Limb (tissue), 2 donors: ENCODE measurements around the gene STRIP1.

Source experiments
- DNase-seq, 2 donors: peaks; one replicate each; pipeline ENCODE4 v3.0.0-alpha.2; 2016; ENCODE audit errors: extremely low spot score in 2 of 2

The STRIP1 gene, protein sequence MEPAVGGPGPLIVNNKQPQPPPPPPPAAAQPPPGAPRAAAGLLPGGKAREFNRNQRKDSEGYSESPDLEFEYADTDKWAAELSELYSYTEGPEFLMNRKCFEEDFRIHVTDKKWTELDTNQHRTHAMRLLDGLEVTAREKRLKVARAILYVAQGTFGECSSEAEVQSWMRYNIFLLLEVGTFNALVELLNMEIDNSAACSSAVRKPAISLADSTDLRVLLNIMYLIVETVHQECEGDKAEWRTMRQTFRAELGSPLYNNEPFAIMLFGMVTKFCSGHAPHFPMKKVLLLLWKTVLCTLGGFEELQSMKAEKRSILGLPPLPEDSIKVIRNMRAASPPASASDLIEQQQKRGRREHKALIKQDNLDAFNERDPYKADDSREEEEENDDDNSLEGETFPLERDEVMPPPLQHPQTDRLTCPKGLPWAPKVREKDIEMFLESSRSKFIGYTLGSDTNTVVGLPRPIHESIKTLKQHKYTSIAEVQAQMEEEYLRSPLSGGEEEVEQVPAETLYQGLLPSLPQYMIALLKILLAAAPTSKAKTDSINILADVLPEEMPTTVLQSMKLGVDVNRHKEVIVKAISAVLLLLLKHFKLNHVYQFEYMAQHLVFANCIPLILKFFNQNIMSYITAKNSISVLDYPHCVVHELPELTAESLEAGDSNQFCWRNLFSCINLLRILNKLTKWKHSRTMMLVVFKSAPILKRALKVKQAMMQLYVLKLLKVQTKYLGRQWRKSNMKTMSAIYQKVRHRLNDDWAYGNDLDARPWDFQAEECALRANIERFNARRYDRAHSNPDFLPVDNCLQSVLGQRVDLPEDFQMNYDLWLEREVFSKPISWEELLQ

DNA sequence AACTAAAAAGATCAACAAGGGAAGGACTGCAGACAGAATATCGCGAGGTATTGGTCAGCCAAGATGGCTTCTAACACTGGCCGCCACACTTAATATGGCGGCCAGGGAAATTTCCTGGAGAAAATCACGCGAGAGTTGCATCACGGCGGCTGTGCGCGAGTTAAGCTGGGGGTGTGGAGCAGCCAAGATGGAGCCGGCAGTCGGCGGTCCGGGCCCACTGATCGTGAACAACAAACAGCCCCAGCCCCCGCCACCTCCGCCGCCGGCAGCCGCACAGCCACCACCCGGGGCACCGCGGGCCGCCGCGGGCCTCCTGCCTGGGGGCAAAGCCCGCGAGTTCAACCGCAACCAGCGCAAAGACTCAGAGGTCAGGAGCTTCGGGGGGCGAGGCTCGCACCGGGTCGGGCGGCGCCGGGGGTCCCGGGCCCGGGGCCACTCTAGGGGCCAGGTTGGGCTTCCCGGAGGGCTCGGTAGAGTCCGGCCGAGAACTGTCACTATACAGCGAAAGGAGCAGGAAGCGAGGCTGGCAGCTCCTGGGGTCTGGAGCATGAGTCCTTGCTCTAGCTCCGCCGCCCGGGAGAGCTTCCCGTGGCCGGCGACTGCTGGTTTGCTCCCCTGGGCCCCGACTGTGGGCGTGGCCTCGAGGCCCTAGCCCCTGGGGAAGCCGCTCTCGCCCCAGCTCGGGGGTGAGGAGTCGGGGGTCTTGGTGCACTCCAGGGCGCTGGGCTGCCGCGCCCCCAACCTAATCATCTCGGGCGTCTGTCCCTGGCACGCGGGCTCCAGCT lies at the start of gene STRIP1:
Gene STRIP1 (plus strand): TSS at position 174 of the 785 bp plus-strand sequence. CDS start 14 bp downstream, at position 188.
- DNase-seq = peak; percentile 95 to 97

DNA sequence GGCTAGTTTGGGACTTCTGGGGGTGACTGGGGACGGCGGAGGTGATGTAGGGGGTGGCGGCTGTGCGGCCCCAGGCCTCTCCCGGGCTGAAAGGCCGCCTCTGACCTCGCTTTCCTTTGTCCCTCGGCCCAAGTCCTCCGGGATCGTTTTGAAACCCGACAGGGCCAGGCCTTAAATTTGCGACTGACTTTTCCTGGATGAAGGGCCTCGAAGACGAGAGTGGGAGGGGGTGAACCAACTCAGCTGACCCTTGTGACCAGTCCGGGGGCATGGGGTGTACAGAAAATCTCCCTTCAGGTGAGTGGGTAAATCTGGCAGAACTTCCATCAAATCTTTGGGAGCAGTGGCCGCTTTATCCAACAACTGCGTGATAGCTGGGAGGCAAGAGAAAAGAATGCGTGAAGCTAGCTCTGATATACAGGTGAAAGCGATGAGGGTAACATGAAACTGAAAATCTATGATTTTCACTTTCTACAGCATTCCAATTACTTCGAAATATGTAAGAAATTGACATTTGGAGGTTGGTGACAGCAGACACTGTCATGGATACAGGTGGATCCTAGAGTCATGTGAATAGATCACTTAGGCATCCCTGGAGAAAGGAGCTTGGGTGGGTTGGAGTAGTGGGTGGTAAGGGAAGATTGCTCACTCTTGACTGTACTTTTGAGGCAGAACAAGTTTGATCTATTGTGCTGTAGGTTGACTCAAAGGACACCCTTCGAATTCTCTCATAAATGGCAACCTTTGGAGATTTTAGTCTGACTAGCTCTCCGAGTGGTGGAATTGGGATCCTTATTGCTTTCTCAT lies 49.0 kb upstream of the STRIP1 start:
- DNase-seq = no peak

DNA sequence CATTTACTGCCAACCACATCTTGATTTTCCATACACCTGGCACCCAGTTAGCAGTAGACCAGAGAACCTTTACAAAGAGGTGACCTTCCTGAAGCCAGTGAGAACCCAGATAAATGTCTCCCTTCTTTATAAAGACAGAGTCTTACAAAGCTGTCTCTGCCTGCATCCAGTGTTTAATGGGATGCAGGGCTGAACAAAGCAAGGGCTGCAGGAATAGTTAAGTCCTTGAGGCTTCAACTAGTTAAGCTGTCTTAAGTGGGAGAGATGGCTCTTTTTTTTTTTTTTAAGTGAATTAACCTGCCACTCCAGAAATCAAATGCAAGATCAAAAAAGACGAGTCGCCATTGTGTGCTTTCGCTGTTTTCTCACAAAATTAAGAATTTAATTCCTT lies 48.4 kb upstream of the STRIP1 start:
- no peak for DNase-seq

DNA sequence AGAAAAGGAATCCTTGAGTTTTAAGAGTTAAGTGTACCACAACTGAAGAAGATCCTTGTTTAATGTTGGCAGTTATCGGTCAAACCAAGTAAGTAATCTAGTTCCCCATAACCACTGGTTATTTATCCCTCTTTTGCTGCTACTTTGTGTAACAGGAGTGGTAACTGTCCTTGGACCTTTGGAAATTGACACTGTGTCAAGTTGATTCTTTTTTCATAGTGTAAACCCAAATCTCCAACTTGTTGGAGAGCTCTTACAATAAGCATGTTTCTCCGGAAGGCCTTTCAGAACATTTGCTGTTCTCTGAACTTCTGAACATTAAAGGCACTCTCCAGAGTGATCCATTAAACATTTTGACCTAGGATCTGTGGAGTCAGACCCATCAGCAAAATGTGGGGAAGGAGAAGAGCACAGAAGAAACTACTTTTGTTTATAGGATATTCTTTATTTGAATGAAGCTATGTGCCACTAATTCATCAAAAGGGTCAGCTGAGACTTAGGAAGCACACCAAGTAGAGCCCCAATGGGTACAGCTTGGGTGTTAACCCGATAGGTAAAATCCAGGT lies 46.0 kb upstream of the STRIP1 start:
- DNase-seq = no peak

DNA sequence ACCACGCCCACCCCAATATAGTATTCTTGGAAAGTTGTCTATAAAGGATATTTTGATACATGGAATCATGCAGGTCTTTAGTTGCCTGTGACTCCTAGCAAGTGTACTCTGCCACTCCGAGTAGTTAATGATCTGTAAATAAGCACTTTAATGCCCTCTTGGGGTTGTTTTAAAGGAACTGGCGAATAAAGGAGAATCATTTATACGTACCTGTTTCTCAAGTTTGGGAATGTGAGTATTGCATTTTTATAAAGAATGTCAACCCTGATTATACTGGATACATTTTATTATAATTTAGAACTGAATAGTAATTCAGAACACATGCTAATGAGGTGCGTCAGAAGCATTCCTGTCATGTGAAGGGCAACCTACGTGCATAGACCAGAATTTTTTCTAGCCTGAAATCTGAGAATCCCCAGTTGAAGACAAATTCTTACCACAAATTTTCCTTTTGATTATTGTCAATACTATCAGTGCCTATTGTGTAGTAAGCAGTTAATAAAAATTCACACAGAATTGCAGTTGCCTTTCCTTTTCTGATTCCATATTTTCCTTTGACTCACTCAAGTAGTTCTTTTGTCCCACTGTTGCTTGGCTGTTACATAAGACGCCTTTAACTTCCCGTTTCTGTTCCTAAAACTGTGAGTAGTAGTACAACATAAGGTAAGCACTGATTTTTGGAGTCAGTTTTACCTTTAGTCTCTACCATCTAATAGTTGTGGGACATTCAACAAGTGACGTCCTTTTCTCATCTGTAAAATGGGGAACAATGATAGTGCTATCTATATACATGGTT lies 44.7 kb upstream of the STRIP1 start:
- no peak for DNase-seq

DNA sequence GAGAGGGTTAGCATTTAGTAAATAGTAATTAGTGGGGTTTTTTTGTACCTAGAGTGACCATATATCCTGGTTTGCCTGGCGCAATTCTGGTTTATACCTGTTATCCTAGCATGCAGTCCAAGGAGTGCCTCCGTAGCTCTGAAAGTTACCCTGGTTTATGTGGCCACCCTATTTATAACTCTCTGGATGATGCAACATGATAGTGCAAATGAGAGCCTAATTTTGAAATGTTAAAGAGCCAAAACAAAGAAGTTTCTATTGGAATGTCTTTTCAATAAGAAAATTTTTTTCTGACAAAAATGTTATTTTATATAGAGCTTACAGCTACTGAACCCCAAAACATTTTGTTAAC lies 44.1 kb upstream of the STRIP1 start:
- DNase-seq = no peak

DNA sequence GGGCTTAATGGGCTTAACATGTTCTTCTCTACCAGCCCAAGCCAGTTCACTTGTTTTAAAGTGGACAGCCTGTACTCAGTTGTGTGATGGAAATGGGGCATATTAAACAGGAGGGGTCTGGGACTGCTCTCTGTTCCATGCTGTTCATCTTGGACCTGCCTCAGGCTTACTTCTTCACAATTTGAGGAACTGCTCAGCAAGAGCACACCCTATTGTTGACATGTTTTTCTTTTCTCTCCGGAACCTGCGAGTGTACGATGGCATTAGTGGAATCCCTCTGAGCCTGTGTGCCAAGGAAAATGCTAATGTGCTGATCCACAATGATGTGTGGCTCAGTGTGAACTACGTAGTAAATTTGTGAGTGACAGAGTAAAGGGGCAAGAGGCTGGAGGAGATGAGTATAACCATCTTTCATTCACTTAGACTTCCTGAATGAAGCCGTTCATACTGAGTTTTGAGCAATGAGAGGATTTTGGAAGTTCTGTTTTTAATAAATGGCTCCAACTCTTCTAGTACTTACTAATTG lies 43.0 kb upstream of the STRIP1 start:
- no peak for DNase-seq

DNA sequence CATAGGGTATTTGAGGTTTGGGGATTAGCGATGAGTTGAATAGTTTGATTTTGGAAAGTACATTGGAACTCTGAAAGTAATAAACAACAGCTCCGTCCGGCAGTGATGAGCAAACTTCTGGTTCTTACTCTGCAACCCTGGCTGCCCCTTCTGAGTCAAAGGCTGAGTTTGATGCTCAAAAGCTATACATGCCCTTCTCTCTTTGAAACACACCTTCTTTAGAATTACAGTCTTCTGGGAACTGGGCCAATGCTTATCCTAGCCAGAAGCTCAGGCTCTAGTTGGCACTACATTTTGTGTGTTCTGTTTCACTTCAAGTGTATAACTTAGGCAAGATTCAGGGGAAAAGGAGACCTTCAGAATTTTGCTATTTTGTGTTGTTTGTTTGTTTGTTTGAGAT lies 40.5 kb upstream of the STRIP1 start:
- no peak for DNase-seq

DNA sequence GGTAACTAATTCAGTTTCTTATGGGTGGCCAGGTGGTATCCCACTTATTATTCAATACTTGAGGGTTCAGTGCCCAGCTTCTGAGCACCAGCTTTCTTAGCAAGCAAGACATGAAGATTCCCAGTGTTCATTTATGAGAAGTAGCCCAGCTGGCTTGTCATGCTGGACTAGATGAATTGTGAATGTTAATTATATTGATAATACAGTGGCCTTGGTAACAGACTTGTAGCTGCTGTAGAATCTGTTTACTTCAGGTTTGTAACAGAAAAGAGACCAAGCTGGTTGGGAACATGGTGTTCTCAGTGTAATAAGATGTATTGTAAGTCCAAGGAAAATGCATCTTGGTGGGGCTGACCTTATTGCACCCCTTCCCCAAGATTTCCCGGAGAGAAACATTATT lies 39.8 kb upstream of the STRIP1 start:
- no peak for DNase-seq

DNA sequence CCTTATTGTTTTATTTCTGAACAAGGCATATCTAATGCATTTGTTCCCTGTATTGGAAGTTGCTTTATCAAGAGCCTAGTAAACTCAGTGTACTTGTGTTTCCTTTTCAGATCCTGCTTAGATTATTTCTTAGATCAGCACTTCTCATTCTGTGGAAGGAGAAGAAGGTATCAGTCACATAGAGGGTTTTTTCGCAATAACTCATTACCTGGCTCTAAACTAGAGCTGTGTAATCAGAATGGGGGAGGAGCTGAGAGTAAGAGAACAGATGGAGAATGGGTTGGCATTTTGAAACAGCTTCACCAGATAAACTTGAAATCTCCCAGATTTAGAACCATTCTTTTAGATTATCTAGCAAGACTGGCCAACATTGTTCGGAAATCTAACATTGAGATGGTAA lies 38.9 kb upstream of the STRIP1 start:
- no peak for DNase-seq

DNA sequence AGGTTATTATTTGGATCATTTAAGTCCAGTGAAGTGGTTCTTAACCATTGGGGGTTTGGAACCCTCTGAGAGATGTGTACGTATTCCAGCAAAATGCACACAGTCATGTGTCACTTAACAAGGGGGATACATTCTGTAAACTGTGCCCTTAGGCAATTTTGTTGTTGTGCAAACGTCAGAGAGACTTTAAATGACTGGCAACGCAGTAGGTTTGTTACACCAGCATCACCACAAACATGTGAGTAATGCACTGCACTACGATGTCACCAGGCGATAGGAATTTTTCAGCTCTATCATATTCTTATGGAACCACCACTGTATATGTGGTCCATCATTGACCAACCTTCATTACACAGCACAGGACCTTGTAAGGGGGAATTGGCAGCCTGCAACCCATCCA lies 37.9 kb upstream of the STRIP1 start:
- DNase-seq = no peak

DNA sequence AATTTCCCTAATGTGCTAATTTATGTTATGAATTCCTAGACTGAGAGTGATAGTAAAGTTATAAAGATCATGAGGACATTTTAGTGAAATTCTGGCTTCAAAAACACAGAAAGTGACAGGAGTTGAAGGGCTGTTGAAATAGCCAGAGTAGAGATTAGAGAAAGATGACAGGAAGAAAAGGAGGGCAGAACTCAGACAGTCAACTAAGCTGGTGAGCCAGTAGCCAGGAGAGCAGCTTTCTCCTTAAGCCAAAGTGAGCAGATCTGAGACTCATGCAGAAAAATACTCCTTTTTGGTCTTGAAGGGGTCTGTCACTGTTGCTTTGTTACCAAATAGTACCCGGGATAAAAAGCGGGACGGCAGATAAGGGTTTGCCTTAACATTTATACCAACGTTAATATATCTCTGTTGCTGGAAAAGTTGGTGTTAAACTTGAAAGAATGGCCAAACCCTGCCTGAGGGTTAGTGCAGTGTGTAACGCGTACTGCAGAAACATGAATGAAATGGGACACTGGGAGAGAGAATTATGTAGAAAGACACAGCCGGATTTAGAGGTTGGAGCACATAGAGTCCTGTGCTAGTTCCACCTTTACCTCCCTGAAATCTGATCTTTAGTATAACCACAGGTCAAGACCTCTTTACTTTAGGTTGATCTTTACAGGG lies 37.1 kb upstream of the STRIP1 start:
- DNase-seq = no peak

DNA sequence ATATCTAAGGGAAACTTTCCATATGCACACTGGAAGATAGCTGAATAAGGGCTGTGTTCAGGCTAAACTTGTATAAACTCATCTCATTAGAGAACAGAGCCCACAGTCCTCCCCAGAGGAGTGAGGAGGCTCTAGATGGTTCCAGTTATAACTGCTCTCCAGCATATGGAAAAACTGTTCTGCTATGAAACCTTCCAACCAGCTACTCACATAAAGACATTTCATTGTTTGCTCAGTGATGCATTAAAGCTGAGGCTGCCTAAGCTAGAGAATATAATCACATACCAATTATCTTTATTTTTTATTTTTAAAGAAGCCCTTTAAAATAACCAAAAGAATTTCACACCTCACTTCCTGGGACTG lies 36.6 kb upstream of the STRIP1 start:
- no peak for DNase-seq

DNA sequence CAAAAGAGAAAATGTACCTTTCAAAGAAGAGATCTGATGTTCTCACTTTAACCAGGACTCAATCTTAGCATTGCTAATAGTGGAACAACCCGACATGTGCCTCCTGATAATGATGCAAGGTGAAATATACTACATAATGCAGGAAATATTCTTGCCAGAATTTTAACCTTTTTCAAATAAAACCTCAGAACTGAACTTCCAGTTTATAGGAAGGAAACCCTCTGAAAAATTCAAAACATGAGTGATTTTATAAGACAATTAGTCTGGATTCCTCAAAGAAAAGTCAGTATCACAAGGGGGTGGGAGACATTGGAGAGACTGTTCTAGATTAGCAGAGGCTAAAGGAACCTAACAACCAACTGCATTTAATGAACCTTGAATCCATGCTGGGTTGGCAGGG lies 31.7 kb upstream of the STRIP1 start:
- DNase-seq = no peak

DNA sequence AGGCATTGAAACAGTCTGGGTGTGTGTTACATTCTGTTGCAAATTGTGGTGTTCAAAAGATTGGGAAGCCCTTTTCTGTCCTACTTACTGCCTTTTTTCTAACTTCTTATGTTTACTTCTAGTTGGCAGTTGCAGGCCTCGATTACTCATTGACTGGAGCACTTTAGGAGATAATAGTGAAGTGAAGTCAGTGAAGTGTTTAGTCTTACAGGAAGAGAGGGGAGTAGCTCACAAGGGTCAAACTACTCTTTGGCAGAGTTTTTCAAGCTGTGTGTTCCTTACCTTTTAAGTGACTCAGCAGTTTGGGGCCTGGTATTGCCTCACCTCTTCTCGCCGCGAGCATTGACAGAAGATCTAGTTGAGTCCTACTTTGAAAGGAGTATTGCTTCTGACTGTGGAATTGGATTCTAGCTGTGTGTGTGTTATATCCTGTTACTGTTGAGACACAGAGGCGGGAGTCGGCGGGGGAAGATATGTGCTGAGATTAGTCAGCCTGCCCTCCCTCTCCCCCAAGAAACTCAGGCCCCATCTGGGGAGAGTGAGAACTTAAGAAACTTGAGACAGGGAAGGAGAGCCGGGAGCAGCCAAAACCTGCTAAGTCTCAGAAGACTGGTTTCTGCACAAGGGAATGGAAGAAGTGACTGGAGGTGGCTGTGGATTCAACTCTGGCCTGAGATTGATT lies 30.5 kb upstream of the STRIP1 start:
- peak; percentile 40 to 48 for DNase-seq

DNA sequence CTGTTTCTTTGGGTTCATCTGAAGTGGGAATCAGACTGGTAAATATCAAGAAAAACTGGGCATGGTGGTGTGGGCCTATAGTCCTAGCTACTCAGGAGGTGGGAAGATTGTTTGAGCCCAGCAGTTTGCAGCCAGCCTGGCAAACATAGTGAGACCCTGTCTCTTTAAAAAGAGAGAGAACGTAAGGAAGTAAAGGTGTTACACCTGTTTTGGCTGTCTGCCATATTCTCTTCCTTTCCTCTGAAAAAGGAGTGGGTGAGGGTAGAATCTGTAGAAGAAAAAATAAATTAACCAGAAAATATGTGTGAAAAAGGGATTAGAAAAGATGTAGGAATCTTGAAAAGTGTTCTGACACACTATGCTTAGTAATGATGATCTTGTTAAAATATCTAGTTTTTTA lies 29.8 kb upstream of the STRIP1 start:
- no peak for DNase-seq

DNA sequence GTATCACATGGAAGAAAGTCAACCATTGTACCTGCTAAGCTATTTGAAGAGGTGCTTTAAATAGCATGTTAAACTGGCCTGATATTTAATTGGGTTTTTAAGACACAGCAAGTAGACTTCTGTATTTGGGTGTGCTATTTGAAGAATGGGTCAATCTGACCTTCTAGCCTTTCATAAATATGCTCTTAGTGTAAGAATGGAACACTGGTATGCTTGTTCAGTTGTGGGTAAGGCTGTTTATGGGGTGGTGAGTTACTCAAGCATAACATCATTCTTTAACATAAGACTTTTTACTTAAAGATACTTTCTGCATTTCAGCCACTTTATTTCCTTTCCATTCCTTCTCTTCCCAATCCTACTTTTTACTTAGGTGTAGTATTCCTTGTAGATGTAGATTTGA lies 28.5 kb upstream of the STRIP1 start:
- no peak for DNase-seq

DNA sequence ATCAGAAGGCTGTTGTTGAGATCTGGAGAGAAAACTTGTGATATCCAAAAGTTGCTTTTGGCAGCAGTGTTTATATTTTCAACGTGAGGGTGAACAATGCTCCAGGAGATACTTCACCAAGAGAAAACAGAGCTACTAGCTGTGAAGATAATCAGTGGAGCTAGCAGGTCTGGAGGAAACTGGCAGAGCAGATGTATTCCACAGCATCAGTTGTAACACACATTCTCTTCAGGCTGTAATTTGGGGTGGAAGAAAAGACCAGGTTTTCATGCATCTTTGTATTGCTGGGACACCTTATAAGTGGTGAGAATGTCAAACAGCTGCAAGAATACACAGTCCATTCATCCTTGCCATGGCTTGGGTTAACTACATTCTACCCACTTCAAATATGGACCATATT lies 27.9 kb upstream of the STRIP1 start:
- no peak for DNase-seq
